Hepatocyte (in vitro differentiated cells): Measurements from ENCODE around the gene UBXN6.

ENCODE experiments used
- EZH2 ChIP-seq: fragments of 200-600 bp; sonication (generic); IDR thresholded peaks from 2 replicates; pipeline ENCODE4 v1.6.1; 2016; ENCODE audit warnings: antibody characterized with exemption, mild to moderate bottlenecking, borderline replicate concordance
- EZH2phosphoT487 ChIP-seq: fragments of 200-600 bp; sonication (generic); IDR thresholded peaks from one replicate; pipeline ENCODE4 v1.6.1; 2018; ENCODE audit warnings: antibody characterized with exemption, mild to moderate bottlenecking, low read depth, moderate library complexity; ENCODE audit not compliant: unreplicated experiment, severe bottlenecking
- TF ChIP-seq, protein P1 (sequence below): fragments of 200-600 bp; sonication (generic); IDR thresholded peaks from 2 replicates; pipeline ENCODE4 v1.5.1; 2016; ENCODE audit warnings: antibody characterized with exemption, mild to moderate bottlenecking; ENCODE audit not compliant: poor library complexity

DNA sequence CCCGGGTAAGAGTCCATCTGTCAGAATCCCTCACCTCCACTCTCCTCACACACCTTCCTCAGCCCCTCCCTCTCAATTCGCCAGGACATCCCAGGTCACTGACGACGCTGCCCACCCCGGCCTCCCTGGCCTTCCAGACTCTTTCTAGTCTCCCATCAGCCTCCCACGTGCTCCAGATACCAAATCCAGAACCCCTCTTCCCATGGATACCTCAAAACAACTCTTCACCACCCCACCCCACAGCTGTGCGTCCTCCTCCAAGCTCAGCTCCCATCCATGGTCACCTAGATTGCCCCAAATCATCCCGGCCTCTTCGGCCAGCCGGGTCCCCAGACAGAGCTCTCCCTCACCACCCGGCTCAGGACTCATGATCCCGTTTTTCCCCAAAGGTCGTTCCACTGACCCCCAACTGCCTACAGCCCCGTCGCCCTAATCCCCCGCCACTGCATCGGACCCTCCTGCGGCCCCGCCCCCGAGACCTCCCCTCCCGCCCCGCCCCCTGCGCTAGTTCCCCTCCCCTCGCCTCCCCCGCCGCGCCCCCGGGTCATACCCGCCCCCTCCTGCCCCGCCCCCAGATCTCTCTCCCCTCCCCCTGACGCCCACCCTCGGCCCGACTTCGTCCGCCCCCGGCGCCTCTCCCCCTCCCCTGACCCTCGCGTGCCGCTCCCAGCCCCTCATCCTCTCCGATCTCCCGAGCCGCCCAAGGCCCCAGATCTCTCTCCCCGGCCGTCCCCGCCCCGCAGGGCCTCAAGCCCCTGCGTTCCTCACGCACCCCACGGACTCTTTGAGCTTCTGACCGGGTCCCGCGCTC is 546 bp downstream of the UBXN6 start:
- TF ChIP-seq, protein P1, sequence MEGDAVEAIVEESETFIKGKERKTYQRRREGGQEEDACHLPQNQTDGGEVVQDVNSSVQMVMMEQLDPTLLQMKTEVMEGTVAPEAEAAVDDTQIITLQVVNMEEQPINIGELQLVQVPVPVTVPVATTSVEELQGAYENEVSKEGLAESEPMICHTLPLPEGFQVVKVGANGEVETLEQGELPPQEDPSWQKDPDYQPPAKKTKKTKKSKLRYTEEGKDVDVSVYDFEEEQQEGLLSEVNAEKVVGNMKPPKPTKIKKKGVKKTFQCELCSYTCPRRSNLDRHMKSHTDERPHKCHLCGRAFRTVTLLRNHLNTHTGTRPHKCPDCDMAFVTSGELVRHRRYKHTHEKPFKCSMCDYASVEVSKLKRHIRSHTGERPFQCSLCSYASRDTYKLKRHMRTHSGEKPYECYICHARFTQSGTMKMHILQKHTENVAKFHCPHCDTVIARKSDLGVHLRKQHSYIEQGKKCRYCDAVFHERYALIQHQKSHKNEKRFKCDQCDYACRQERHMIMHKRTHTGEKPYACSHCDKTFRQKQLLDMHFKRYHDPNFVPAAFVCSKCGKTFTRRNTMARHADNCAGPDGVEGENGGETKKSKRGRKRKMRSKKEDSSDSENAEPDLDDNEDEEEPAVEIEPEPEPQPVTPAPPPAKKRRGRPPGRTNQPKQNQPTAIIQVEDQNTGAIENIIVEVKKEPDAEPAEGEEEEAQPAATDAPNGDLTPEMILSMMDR, result no peak
- TF ChIP-seq EZH2, result no peak
- no peak for TF ChIP-seq EZH2phosphoT487
